ENCODE results near the gene TP53. TPM values are rescaled to one million over a fixed set of nuclear protein-coding genes. Genes with fewer than 3 reads are reported as not detected.
"Not testable (repeated sequence)": the region's sequence is repeated elsewhere in the genome, so short reads cannot be mapped to it uniquely, and the experiment has no call there.

Gene TP53
- total and polyA plus RNA-seq, 5 donors: 6.1 to 16.3 (median 13.8) TPM

DNA sequence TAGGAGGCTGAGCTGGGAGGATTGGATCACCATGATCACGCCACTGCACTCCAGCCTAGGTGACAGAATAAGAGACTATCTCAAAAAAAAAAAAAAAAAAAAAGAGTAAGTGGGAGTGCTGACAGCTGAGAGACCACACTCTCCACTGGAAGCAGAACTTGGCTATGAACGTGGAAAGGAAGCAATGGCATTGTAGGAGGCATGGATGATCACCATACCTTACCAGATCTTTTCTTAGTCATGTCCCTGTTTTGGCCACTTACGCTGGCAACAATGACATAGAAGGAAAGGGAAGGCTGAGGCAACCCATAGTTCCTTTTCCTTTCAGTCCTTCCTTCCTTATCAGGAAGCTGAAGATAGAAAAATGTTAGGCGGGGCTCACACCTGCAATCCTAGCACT lies 40.3 kb downstream of the TP53 start:
- Histone ChIP-seq H3K9me3 (ENCODE audit: control insufficient read depth, low read length) (no peaks in the 10 kb centered on the region), H3K27ac (ENCODE audit: low read length) (no peak overlapping the region), H3K4me3 (ENCODE audit: low read length) (no peak overlapping the region), H3K27me3 (ENCODE audit: control insufficient read depth, insufficient read depth) (no peaks in the 10 kb centered on the region), H3K4me1 (ENCODE audit: control insufficient read depth, insufficient read depth, low read length) (no peaks in the 10 kb centered on the region)
- intact Hi-C loops (cut with DNase I): no loop called here
- no peak for ATAC-seq
- 53% methylated on average over 4 of the region's 4 CpGs for WGBS
- DNase-seq: no peak

DNA sequence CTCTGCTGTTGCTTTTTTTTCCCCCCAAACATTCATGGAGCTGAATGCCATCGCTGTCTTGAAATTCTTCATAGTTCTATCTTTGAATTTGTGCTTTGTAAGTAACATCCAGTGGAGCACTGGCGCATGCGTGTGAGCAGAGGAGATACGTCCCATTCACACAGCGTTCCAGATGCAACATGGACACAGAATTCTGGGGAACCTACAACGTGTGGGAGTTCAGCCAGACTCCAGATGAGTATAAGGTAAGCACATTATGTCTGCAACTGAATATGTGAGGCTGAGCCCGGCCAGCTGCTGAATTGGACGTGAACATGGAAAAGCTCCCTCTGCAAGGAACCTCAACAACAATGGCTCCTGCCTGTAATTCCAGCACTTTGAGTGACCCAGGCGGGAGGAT lies 40.8 kb downstream of the TP53 start:
- no peaks in the 10 kb centered on the region for H3K9me3 ChIP-seq (ENCODE audit: control insufficient read depth, low read length)
- ATAC-seq: no peak
- 56% methylated on average over 9 of the region's 9 CpGs for WGBS
- intact Hi-C loops (cut with DNase I): no loop called here
- DNase-seq: no peak
- H3K4me1 ChIP-seq (ENCODE audit: control insufficient read depth, insufficient read depth, low read length): no peaks in the 10 kb centered on the region
- H3K4me3 ChIP-seq (ENCODE audit: low read length): no peak overlapping the region
- no peaks in the 10 kb centered on the region for H3K27me3 ChIP-seq (ENCODE audit: control insufficient read depth, insufficient read depth)
- H3K27ac ChIP-seq (ENCODE audit: low read length): no peak overlapping the region

DNA sequence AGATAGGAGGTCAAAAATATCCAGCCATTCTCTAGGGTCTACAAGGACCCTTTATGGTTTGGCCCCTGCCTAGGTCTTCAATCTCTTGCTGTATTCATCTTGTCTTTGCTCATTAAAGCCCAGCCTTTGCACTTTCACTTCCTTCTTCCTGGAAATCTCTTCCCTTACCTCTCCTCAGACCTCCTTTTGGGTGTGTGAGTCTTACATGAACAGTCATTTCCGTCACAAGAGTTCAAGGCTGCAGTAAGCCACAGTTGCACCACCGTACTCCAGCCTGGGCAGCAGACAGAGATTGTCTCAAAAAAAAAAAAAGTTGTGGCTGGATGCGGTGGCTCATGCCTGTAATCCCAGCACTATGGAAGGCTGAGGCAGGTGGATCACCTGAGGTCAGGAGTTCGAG lies 42.5 kb downstream of the TP53 start:
- ATAC-seq (no peak), DNase-seq (no peak)
- H3K27me3 ChIP-seq (ENCODE audit: control insufficient read depth, insufficient read depth): no peaks in the 10 kb centered on the region
- no peaks in the 10 kb centered on the region for H3K9me3 ChIP-seq (ENCODE audit: control insufficient read depth, low read length)
- no peak overlapping the region for H3K4me3 ChIP-seq (ENCODE audit: low read length)
- no peak overlapping the region for H3K27ac ChIP-seq (ENCODE audit: low read length)
- WGBS: 86% methylated on average over 4 of the region's 4 CpGs
- intact Hi-C loops (cut with DNase I): no loop called here
- no peaks in the 10 kb centered on the region for H3K4me1 ChIP-seq (ENCODE audit: control insufficient read depth, insufficient read depth, low read length)

DNA sequence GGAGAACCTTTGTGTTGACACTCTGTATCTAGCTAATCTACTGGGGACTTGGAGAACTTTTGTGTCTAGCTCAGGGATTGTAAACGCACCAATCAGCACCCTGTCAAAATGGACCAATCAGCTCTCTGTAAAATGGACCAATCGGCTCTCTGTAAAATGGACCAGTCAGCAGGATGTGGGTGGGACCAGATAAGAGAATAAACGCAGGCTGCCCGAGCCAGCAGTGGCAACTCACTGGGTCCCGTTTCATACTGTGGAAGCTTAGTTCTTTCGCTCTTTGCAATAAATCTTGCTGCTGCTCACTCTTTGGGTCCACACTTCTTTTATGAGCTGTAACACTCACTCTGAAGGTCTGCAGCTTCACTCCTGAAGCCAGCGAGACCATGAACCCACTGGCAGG lies 45.7 kb downstream of the TP53 start:
- H3K9me3 ChIP-seq (ENCODE audit: control insufficient read depth, low read length); H3K27me3 ChIP-seq (ENCODE audit: control insufficient read depth, insufficient read depth); H3K4me1 ChIP-seq (ENCODE audit: control insufficient read depth, insufficient read depth, low read length); DNase-seq; intact Hi-C loops (cut with DNase I); H3K27ac ChIP-seq (ENCODE audit: low read length); ATAC-seq; H3K4me3 ChIP-seq (ENCODE audit: low read length): not testable (repeated sequence)
- 63% methylated on average over 7 of the region's 7 CpGs for WGBS

DNA sequence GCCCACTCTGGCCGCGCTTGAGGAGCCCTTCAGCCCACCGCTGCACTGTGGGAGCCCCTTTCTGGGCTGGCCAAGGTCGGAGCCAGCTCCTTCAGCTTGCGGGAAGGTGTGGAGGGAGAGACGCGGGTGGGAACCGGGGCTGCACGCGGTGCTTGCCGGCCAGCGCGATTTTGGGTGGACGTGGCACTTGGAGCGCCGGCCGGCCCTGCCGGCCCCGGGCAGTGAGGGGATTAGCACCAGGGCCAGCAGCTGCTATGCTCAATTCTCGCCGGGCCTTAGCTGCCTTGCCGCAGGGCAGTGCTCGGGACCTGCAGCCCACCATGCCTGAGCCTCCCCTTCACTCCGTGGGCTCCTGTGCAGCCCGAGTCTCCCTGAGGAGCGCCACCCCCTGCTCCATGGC lies 46.5 kb downstream of the TP53 start:
- H3K27ac ChIP-seq (ENCODE audit: low read length): no peak overlapping the region
- no peak overlapping the region for H3K4me3 ChIP-seq (ENCODE audit: low read length)
- ATAC-seq (no peak), DNase-seq (no peak)
- WGBS: 94% methylated on average over 26 of the region's 26 CpGs
- intact Hi-C loops (cut with DNase I): no loop called here
- H3K9me3 ChIP-seq (ENCODE audit: control insufficient read depth, low read length): no peaks in the 10 kb centered on the region
- H3K4me1 ChIP-seq (ENCODE audit: control insufficient read depth, insufficient read depth, low read length): no peaks in the 10 kb centered on the region
- no peaks in the 10 kb centered on the region for H3K27me3 ChIP-seq (ENCODE audit: control insufficient read depth, insufficient read depth)

DNA sequence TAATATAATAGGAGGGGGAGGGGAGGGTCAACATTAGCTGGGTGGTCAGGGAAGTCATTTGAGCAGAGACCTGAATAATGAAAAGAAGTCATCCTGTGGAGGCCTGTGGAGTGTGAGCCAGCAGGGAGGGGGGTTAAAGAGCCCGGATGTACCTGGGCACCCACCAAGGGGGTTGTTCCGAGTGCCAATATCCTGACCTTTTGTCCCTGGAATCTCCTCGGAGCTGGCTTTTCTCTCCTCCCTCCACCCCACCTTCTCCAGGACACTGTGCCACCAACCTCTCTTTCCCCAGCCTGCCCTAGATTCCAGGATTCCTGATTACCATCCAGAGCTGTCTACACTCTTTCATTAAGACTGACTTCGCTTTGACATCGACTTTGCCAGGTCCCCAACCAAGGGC lies 51.1 kb downstream of the TP53 start:
- Histone ChIP-seq H3K9me3 (ENCODE audit: control insufficient read depth, low read length) (no peaks in the 10 kb centered on the region), H3K4me3 (ENCODE audit: low read length) (no peak overlapping the region), H3K4me1 (ENCODE audit: control insufficient read depth, insufficient read depth, low read length) (peaks cover 2% of the 10 kb centered on the region), H3K27me3 (ENCODE audit: control insufficient read depth, insufficient read depth) (no peaks in the 10 kb centered on the region), H3K27ac (ENCODE audit: low read length) (no peak overlapping the region)
- 62% methylated on average over 5 of the region's 5 CpGs for WGBS
- no peak for DNase-seq
- ATAC-seq: no peak
- intact Hi-C loops (cut with DNase I): loop anchor here in 2 of 4 donors (10.0 kb wide), 1 partner anchor 49 kb away; the partner anchor contains the start of genes TP53 (in 2 of the 2) and WRAP53 (in 2 of the 2)

DNA sequence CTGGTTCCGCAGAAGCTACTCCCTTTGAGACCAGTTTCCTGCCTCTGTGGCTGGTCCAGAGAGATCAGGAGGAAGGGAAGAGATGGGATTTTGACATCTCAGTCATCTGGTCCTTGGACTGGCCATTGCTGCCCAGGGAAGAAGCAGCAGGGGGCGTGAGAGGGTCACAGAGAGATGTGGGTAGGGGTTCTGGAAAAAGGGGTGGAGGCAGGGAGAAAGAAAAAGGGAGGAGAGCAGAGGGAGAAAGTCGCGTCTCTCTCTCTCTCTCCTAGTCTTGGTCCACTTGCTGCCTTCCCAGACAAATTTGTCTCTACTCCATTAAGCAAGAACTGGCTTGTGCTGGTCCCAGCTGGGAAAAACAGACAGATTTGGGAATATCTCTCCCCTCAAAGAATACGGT lies 52.9 kb downstream of the TP53 start:
- 17% methylated on average over 5 of the region's 5 CpGs for WGBS
- intact Hi-C loops (cut with DNase I): loop anchor here (5.0 to 10.0 kb wide), 2 partner anchors 50 to 53 kb away; partner anchors contain the start of genes TP53 (in 4 of the 4) and WRAP53 (in 4 of the 4)
- Histone ChIP-seq H3K27ac (ENCODE audit: low read length) (no peak overlapping the region), H3K27me3 (ENCODE audit: control insufficient read depth, insufficient read depth) (no peaks in the 10 kb centered on the region), H3K4me3 (ENCODE audit: low read length) (no peak overlapping the region), H3K4me1 (ENCODE audit: control insufficient read depth, insufficient read depth, low read length) (peaks cover 2% of the 10 kb centered on the region), H3K9me3 (ENCODE audit: control insufficient read depth, low read length) (no peaks in the 10 kb centered on the region)
- ATAC-seq (peak; percentile 28 to 40), DNase-seq (peak in 2 of 3 donors; percentile 76 to 84)

DNA sequence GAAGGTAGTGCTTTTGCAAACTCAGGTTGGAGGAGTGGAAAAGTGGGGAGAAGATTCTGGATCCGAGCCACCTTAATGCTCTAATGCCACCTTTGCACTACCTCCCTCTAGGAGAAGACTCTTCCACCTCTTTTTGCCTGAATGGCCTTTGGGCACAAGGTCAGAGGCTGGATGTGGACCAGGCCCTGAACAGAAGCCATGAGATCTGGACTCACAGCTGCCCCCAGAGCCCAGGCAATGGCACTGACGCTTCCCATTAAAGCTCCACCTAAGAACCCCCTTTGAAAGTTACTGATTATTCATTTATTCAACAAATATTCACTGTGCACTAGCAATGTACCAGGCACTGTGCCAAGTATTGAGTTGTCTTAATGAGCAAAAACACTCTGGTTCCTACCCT lies 54.2 kb downstream of the TP53 start:
- ATAC-seq (no peak), DNase-seq (no peak)
- no peak overlapping the region for H3K27ac ChIP-seq (ENCODE audit: low read length)
- intact Hi-C loops (cut with DNase I): loop anchor here (5.0 to 10.0 kb wide), 2 partner anchors 52 to 54 kb away; partner anchors contain the start of genes TP53 (in 4 of the 4) and WRAP53 (in 4 of the 4)
- H3K4me1 ChIP-seq (ENCODE audit: control insufficient read depth, insufficient read depth, low read length): peaks cover 2% of the 10 kb centered on the region
- H3K4me3 ChIP-seq (ENCODE audit: low read length): no peak overlapping the region
- WGBS: 88% methylated on average over 2 of the region's 2 CpGs
- H3K9me3 ChIP-seq (ENCODE audit: control insufficient read depth, low read length): no peaks in the 10 kb centered on the region
- H3K27me3 ChIP-seq (ENCODE audit: control insufficient read depth, insufficient read depth): no peaks in the 10 kb centered on the region

DNA sequence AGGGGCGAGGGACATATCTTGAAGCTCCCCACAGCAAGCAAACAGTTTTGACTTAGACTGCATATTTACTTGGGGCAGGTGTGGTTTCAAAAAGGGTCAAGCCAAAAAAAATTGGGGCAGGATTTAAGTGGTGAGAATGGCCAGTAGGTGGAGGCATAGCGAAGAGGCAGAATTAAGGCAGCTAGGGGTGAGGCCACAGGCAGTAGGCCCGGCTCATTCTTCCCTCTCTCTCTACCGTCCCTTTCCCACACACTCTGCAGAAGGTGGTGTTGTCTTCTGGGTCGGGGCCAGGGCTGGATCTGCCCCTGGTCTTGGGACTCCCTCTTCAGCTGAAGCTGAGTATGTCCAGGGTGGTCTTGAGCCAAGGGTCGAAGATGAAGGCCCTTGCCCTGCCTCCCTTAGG lies 54.8 kb downstream of the TP53 start:
- WGBS: 53% methylated on average over 6 of the region's 6 CpGs
- no peak overlapping the region for H3K27ac ChIP-seq (ENCODE audit: low read length)
- ATAC-seq: no peak
- H3K27me3 ChIP-seq (ENCODE audit: control insufficient read depth, insufficient read depth): no peaks in the 10 kb centered on the region
- intact Hi-C loops (cut with DNase I): loop anchor here (5.0 to 10.0 kb wide), 2 partner anchors 52 to 55 kb away; partner anchors contain the start of genes TP53 (in 4 of the 4) and WRAP53 (in 4 of the 4)
- peaks cover 2% of the 10 kb centered on the region for H3K4me1 ChIP-seq (ENCODE audit: control insufficient read depth, insufficient read depth, low read length)
- no peak overlapping the region for H3K4me3 ChIP-seq (ENCODE audit: low read length)
- no peaks in the 10 kb centered on the region for H3K9me3 ChIP-seq (ENCODE audit: control insufficient read depth, low read length)
- DNase-seq: peak in 1 of 3 donors; percentile 60

DNA sequence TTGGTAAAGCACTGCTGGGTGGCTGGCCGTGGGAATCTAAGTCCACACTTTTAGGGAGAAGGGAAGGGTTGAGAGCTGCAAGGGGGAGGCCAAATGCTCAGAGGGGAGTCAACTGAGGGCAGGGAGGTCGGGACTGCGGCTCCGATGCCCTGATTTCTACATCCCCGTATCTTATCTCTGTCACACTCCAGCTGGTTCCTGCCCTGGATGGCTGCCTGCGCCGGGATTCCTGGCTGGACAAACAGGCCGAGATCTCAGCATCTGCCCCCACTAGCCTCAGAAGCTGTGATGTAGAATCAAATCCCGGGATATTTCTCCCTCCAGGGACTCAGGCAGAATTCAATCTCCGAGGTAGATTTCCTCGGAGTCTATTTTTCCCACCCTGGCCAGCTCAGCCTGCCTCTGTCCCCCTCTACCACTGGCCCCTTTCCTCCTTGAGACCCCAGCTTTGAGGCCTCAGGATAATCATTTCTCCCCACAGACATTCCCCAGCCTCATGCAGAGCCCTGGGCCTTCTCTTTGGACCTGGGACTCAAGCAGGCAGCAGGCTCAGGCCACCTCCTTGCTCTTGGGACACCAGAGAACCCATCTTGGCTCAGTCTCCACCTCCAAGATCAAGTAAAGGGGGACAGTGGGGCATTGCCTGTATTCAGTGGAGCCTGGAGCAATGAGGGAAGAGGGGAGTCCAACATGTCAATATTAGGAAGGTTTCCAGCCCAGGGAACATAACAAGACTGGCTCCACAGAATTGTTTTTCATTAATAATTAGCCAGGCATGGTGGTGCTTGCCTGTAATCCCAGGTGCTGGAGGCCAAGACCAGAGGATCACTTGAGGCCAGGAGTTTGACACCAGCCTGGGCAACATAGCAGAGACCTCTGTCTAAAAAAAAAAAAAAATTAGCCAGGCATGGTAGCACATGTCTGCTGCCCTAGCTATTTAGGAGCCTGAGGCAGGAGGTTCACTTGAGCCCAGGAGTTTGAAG lies 55.6 kb downstream of the TP53 start:
- Histone ChIP-seq H3K9me3 (ENCODE audit: control insufficient read depth, low read length) (no peaks in the 10 kb centered on the region), H3K4me3 (ENCODE audit: low read length) (no peak overlapping the region), H3K27ac (ENCODE audit: low read length) (no peak overlapping the region), H3K27me3 (ENCODE audit: control insufficient read depth, insufficient read depth) (no peaks in the 10 kb centered on the region), H3K4me1 (ENCODE audit: control insufficient read depth, insufficient read depth, low read length) (peaks cover 5% of the 10 kb centered on the region)
- intact Hi-C loops (cut with DNase I): loop anchor here (5.0 to 10.0 kb wide), 2 partner anchors 53 to 56 kb away; partner anchors contain the start of genes TP53 (in 4 of the 4) and WRAP53 (in 4 of the 4)
- no peak for ATAC-seq
- DNase-seq: peak in 2 of 3 donors; percentile 73 to 74
- WGBS: 23% methylated on average over 11 of the region's 11 CpGs

DNA sequence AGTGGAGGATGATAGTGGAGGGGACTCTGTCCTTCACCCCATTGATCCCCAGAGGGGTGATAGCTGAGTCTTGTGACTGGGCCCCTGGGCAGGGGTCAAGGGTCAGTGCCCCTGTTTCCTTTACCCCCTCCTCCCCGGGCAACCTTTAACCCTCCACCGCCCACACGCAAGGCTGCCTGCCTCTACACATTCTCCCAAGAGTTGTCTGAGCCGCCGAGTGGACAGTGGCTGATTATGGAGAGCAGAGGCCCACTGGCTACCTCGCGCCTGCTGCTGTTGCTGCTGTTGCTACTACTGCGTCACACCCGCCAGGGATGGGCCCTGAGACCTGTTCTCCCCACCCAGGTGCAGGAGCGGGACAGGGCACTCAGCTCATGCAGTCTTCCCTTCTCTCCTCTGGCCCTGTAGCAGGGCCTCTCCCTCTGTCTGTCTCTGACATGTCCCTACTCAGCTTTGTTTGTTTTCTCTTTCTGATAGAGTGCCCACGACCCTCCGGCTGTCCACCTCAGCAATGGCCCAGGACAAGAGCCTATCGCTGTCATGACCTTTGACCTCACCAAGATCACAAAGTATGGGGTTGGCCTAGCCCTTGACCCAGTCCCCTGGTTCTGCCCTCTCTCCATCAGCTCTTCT lies 57.2 kb downstream of the TP53 start, which contains the start of gene SHBG:
Gene SHBG (plus strand): TSS at position 197 of the 633 bp plus-strand sequence. CDS start 38 bp downstream, at position 235.
- H3K4me1 ChIP-seq (ENCODE audit: control insufficient read depth, insufficient read depth, low read length): peaks cover 7% of the 10 kb centered on the region
- intact Hi-C loops (cut with DNase I): loop anchor here (5.0 to 10.0 kb wide), 2 partner anchors 55 to 57 kb away; partner anchors contain the start of genes TP53 (in 4 of the 4) and WRAP53 (in 4 of the 4)

More for the DNA sequence above, 57.2 kb downstream of the TP53 start, which contains the start of gene SHBG:
- Histone ChIP-seq H3K4me3 (ENCODE audit: low read length) (no peak within 1 kb of the TSS), H3K9me3 (ENCODE audit: control insufficient read depth, low read length) (no peaks in the 10 kb centered on the region), H3K27ac (ENCODE audit: low read length) (no peak within 1 kb of the TSS), H3K27me3 (ENCODE audit: control insufficient read depth, insufficient read depth) (no peaks in the 10 kb centered on the region)
- 72% methylated on average over 13 of the region's 13 CpGs for WGBS
- ATAC-seq: no peak
- DNase-seq: no peak

All from right cardiac atrium (tissue), 5 donors.